Gastrocnemius medialis (tissue), 4 donors: ENCODE data around the gene BMPR1B.

Experiments used
- POLR2A ChIP-seq, 2 donors: fragments of 450-650 bp; IDR thresholded peaks; one replicate each; pipeline ENCODE4 v1.6.1; 2017; ENCODE audit warnings: antibody characterized with exemption in 2 of 2, mild to moderate bottlenecking in 2 of 2, moderate library complexity in 2 of 2
- TF ChIP-seq, protein P1 (sequence below), 5 experiments: fragments of 450-650 bp in 3 of 5; fragments of 200-600 bp in 2 of 5; sonication (generic) in 2 of 5; IDR thresholded peaks in 4 of 5; conservative IDR thresholded peaks in 1 of 5; 1 replicate in 4 of 5; 2 replicates in 1 of 5; pipeline ENCODE4 v1.5.1; 2016 to 2019; ENCODE audit warnings: antibody characterized with exemption in 5 of 5, mild to moderate bottlenecking in 3 of 5, moderate library complexity in 3 of 5

DNA sequence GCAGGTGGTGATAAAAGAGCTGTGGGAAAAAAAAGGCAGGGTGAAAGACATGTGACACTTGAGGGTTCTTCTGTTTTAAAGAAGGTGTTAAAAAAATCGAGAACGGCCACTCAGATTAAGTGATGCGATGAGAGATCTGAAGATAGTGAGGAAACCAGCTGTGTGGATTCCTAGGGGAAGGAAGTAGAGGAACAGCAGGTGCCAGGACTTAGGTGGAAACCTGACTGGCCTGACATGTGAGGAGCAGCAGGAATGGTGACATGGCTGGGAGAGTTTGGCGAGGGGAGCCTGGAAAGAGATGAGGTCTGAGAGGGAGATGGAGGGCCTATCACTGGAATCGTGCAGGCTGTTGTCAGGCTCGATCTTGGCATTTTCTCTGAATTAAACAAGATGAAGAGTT, 55.5 kb downstream of the BMPR1B start:
- TF ChIP-seq, protein P1, sequence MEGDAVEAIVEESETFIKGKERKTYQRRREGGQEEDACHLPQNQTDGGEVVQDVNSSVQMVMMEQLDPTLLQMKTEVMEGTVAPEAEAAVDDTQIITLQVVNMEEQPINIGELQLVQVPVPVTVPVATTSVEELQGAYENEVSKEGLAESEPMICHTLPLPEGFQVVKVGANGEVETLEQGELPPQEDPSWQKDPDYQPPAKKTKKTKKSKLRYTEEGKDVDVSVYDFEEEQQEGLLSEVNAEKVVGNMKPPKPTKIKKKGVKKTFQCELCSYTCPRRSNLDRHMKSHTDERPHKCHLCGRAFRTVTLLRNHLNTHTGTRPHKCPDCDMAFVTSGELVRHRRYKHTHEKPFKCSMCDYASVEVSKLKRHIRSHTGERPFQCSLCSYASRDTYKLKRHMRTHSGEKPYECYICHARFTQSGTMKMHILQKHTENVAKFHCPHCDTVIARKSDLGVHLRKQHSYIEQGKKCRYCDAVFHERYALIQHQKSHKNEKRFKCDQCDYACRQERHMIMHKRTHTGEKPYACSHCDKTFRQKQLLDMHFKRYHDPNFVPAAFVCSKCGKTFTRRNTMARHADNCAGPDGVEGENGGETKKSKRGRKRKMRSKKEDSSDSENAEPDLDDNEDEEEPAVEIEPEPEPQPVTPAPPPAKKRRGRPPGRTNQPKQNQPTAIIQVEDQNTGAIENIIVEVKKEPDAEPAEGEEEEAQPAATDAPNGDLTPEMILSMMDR (IDR thresholded peaks at IDR 0.05 in 4 of 5, conservative IDR thresholded peaks at IDR 0.05 in 1 of 5): no peak
- no peak for TF ChIP-seq POLR2A (IDR thresholded peaks at IDR 0.05)
